ENCODE measurements around the gene USP13.
"Not testable (repeated sequence)": the region's sequence is repeated elsewhere in the genome, so short reads cannot be mapped to it uniquely, and the experiment has no call there.

Gene USP13

GRCh38 chr3:179658606-179659005 lies 5.8 kb downstream of the USP13 start:
- no peak for DNase-seq

DNA sequence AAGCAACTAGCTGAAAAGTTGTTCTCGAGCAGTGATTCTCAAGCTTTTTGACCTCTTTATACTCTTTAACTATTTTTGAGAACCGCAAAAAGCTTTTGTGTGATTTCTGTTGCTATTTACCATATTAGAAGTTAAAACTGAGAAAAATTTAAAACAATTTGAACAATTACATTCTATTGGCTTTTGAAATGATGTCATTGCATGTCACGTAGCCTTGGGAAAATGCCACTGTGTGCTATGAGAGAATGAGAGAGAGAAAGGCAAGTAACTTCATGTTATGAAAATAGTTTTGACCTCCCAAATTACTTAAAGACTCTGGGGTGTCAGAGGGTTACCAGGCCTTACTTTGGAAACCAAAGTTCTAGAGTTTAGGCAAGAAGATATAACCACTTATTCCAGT lies 8.0 kb downstream of the USP13 start:
- DNase-seq: no peak

- no peak for DNase-seq
Measured at GRCh38 chr3:179661777-179662176, 8.9 kb downstream of the USP13 start.

DNA sequence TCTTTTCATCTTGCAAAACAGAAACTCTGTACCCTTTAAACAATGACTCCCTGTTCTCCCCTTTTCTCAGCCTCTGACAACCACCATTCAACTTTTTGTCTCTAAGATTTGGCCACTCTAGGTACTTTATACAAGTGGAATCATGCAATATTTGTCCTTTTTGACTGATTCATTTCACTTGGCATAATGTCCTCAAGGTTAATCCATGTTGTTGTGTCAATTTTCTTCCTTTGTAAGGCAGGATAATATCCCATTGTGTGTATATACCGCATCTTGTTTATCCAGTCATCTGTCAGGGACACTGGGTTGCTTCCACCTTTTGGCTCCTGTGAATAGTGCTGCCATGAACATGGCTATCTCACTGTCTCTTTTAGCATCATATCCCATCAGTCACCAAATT lies 10.3 kb downstream of the USP13 start:
- no peak for DNase-seq

- no peak for DNase-seq
Measured at GRCh38 chr3:179666030-179666429, 13.2 kb downstream of the USP13 start.

DNA sequence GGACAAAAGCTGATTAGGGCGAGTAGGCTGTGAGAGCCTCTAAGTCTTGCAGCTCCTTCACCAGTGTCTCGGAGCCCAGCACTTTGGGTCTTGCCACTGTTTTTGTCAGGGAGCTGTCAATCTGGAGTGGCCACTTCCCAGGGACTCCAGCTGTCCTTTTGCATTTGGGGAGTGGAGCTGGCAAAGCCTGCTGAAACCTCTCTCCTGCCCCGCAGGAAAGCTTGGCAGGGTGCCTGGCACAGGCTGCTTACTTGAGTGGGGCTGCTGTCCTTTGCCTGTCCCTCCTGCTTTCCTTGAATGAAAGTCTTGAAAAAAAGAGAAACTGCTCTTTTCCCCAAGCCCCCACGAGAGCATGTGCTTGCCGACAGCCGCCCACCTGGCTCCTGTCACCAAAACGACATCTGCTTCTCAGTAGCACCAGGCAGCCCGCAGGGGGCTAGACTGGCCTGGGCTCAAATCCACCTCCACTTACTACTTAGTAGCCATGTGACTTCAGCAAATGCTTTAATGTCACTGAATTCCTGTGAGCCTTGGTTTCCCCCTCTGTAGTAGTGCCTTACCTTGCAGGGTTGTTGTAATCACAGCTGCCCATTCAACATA lies 13.7 kb downstream of the USP13 start:
- DNase-seq: no peak

- no peak for DNase-seq
Measured at GRCh38 chr3:179668429-179668828, 15.6 kb downstream of the USP13 start.

DNA sequence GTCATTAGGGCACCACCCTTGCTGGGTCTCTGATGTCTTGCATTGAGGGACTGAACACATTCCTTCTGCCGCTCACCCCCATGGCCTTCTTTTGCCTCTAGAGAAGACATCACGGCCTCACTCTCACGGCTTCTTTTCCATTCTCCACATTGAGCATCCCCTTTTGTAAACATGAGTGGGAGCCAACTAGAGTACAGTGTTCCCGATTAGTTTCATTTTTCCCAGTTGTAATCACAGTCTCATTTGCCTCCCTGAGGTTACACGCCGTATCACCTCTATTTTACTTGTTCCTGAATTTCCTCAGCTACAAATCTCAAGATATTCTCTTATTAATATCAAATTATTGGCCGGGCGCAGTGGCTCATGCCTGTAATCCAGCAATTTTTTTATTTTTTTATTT lies 17.5 kb downstream of the USP13 start:
- DNase-seq: no peak

GRCh38 chr3:179671309-179671708 lies 18.5 kb downstream of the USP13 start:
- no peak for DNase-seq

- DNase-seq: no peak
Measured at GRCh38 chr3:179671747-179672242, 19.0 kb downstream of the USP13 start.

- DNase-seq: no peak
Measured at GRCh38 chr3:179672918-179673317, 20.1 kb downstream of the USP13 start.

DNA sequence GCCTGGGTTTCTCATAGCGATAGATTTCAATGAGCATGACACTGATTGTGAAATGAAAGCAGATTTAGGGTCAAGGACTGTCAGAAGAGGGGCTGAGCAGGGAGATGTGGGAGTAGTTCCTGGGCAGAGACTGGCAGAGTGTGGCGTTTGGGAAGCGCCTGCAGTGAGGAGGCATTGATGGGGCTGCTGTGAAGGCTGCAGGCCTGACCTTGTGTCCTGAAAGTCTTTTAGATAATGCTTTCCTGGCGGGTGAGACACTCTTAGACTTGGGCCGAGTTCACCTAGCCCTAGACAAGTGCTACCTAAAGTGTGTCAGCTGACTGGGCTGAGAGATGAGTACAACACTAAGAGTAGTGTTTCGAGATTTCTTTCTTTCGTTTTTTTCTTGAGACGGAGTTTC lies 20.7 kb downstream of the USP13 start:
- no peak for DNase-seq

- no peak for DNase-seq
Measured at GRCh38 chr3:179676081-179676480, 23.2 kb downstream of the USP13 start.

DNA sequence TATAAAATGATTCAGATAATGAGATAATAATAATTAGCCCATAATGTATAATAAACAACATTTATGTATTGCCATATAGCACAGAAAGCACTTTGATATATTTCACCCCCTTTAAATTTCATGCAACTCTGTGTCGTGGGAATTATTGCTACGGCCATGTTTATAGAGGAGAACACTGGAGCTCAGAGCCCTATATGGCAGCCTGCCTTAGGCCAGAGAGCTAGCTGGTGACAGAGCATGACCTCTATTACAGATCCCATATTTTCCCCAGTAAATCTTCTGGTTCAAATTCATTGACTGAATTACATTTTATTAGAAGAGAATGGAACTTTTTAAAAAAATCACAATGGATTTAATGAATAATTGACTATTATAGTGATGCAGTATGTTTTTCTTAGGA lies 25.0 kb downstream of the USP13 start:
- DNase-seq: no peak

DNA sequence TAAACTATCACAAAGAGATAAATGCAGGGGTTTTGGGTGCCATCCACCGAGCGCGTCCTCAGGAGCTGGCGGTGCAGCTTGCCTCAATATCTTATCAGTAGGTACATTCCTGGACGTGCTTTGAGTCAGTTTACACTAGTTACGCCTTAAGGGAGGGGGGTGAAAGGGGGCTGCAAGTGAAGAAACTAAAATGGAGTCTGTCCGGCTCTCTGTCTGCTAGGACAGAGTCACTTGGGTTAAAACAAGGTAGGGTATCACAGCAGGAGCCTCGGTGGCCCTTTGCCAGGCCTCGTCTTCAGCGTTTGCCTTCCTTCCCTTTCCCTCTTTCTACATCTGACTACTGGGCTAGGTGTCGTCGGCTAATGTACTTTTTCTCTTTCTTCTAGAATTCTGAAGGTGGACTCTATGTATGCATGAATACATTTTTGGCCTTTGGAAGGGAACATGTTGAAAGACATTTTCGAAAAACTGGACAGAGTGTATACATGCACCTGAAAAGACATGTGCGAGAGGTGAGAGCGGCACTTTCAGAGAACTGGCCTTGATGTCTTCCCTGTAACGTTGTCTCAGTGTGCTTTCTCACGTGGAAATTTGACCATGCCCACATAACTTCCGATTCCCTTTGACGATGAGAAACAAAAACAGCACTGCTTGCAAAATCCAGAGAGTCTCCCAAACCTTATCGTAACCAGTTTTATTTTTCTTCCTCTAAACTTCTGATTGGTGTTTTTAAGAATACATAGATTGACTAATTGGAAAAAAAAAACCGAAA lies 28.8 kb downstream of the USP13 start:
- no peak for DNase-seq

DNA sequence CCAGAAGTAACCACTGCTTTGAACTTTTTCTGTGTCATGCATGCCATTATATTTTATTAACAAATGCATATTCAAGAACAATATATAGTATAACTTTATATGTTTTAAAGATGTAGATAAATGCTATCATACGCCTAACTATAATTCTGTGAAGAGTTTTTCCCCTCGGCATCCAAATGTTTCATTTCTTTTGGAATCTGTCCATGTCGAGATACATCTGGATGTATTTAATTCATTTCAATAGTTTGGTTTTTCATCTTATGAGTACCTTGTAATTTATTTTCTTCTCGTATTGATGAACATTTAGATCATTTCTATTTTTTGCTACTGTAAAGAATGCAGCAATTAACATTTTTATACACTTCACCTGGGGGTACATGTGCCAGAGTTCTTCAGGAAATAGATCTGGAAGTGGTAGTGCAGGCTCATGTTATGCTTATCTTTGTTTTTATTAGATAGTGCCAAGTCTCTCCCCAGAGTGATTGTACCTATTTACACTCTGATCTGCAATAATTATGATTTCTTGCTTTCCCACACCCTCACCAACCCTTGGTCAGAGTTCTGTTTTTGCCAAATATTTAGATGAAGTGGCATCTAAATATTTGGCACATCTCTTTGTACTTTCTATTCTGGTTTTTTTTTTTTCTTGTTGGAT lies 29.7 kb downstream of the USP13 start:
- DNase-seq: no peak

DNA sequence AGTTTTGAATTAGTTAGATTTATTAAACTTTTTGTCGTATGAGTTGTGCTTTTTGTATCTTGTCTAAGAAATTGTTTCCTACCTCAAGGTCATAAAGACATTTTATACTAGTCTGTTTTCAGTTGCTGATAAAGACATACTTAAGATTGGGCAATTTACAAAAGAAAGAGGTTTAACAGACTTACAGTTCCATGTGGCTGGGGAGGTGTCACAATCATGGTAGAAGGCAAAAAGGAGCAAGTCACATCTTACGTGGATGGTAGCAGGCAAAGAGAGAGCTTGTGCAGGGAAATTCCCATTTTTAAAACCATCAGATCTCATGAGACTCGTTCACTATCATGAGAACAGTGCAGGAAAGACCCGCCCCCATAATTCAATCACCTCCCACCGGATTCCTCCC lies 30.4 kb downstream of the USP13 start:
- DNase-seq: not testable (repeated sequence)

DNA sequence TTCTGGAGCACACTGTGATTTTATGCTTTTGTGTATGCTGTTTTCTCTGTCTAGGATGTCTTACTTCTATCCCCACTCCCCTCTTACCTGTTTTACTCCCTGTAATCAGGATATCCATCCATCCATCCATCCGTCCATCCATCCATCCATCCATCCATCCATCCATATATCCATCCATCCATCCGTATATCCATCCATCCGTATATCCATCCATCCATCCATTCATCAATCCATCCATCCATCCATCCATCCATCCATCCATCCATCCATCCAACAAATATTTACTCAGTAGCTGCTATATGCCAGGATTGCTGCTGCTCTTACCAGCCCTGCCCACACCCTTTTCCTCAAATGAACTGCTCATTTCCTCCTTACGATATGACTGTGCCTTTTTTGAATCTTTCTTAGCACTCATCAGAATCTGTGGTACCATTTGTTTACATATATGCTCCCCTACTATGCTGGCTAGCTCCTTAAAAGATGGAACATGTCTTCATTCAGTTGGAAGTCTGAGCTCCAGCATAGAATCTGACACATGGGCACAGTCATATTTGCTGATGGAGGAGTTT lies 35.2 kb downstream of the USP13 start:
- no peak for DNase-seq

- DNase-seq: no peak
Measured at GRCh38 chr3:179688850-179689249, 36.0 kb downstream of the USP13 start.

GRCh38 chr3:179694731-179695130 lies 41.9 kb downstream of the USP13 start:
- no peak for DNase-seq

DNA sequence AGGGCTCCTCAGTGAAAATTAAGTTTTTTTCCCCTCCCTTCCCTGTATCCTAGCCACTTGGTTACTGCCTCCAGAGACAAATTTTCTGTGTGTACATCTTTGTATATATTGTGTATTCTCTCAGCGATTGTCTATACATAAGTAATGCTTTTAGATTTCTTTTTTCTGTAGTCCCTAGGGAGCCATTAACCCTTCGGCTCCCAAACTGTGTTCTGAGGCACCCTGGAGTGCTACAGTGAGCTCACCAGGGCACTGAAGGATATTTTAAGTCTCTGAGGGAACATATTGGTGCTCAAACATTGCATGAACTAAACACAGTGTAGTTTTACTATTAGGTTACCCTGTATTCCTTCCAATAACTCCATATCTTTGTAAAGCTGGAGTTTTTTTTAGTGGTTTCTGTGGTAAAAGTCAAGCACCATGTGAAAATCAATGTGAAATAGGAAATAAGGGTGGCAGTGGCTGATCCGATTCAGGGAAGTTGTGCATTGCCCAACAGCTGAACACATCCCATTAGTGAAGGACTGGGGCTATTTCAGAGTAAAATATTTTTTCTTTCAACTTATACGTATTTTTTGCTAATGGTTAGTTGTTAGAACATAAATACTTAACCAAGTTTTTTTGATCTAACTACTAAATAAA lies 43.0 kb downstream of the USP13 start:
- DNase-seq: no peak

DNA sequence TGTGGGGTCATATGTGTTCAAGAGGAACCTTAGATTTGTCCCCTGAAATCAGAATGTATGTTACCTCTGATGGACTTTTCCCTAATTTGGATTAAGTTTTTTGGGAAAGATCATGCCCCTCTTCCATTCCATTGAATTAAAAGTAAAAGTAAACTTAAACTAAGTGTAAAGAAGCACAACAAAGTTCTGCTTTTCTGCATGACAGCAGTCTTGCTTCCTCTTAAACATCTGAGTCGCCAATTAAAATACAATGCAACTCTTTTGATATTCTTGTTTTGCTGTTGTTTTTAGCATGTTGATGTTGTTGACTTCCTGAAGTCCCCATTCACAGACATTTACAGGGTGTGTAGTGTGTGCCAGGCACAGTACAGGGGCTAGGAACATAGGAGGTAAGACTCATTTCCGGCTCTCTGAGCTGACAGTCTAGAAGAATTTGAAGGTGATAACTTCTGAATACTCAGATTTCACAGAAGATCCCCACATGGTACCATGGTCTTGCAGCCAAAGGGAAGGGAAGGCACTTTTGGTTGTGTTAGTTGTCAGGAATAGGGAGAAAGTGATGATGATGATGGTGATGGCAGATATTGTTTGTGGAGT lies 45.0 kb downstream of the USP13 start:
- DNase-seq: no peak

DNA sequence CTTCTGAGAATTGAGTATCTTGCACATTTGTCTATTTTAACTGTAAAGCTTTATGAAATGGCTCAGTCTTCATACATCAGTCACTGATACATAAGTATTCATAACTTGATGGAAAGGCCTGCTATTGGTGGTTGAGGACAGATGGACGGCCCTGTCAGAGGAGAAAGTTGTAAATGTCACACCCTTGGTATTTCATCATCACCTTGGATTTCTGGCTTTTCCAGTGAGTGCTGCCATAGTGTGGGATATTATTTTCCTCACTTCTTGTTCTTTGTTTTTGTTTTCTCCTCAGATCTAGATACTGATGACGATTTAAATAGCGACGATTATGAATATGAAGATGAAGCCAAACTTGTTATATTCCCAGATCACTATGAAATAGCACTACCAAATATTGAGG lies 47.9 kb downstream of the USP13 start:
- DNase-seq: no peak

All from NCI-H1930 (cell line).